Stimulated activated CD4-positive, alpha-beta T cell treated with anti-CD3 and anti-CD28 coated beads, Interleukin-2, amount 100 ng/mL, for 24 hours (primary cell): ENCODE measurements around the gene CASP8AP2.
"Not testable (repeated sequence)": the region's sequence is repeated elsewhere in the genome, so short reads cannot be mapped to it uniquely, and the experiment has no call there.

Source experiments
- DNase-seq, 2 donors: peaks; one replicate each; pipeline ENCODE4 v3.0.0-alpha.2; 2020

Gene CASP8AP2

GRCh38 chr6:89826029-89826528 lies 3.6 kb upstream of the CASP8AP2 start:
- no peak for DNase-seq

- DNase-seq: not testable (repeated sequence)
Observed at GRCh38 chr6:89828475-89828987, 1.1 kb upstream of the CASP8AP2 start.

GRCh38 chr6:89828988-89829471 lies 650 bp upstream of the CASP8AP2 start:
- DNase-seq: peak; percentile 16 to 21

- DNase-seq: no peak
Observed at GRCh38 chr6:89830170-89830809, 610 bp downstream of the CASP8AP2 start.

- DNase-seq: peak; percentile 40 to 43
Observed at GRCh38 chr6:89834884-89835792, 5.5 kb downstream of the CASP8AP2 start.

GRCh38 chr6:89836639-89837222 lies 7.1 kb downstream of the CASP8AP2 start:
- DNase-seq: no peak

GRCh38 chr6:89840538-89840937 lies 10.9 kb downstream of the CASP8AP2 start:
- DNase-seq: no peak

GRCh38 chr6:89842228-89842627 lies 12.5 kb downstream of the CASP8AP2 start:
- no peak for DNase-seq

- DNase-seq: no peak
Observed at GRCh38 chr6:89843070-89843469, 13.4 kb downstream of the CASP8AP2 start.

GRCh38 chr6:89847513-89847912 lies 17.8 kb downstream of the CASP8AP2 start:
- not testable (repeated sequence) for DNase-seq

- no peak for DNase-seq
Observed at GRCh38 chr6:89853068-89853467, 23.4 kb downstream of the CASP8AP2 start.

GRCh38 chr6:89858041-89858440 lies 28.4 kb downstream of the CASP8AP2 start:
- DNase-seq: no peak

GRCh38 chr6:89859744-89860143 lies 30.1 kb downstream of the CASP8AP2 start:
- no peak for DNase-seq

GRCh38 chr6:89862273-89862672 lies 32.6 kb downstream of the CASP8AP2 start:
- DNase-seq: no peak

- DNase-seq: no peak
Observed at GRCh38 chr6:89862698-89863097, 33.0 kb downstream of the CASP8AP2 start.

- no peak for DNase-seq
Observed at GRCh38 chr6:89866024-89866678, 36.5 kb downstream of the CASP8AP2 start.

GRCh38 chr6:89873721-89874120 lies 44.0 kb downstream of the CASP8AP2 start:
- DNase-seq: no peak

GRCh38 chr6:89874438-89874837 lies 44.8 kb downstream of the CASP8AP2 start:
- no peak for DNase-seq

- no peak for DNase-seq
Observed at GRCh38 chr6:89886378-89887120, 56.9 kb downstream of the CASP8AP2 start.

GRCh38 chr6:89887452-89888137 lies 57.9 kb downstream of the CASP8AP2 start:
- peak in 1 of 2 donors; percentile 10 for DNase-seq

- DNase-seq: no peak
Observed at GRCh38 chr6:89888138-89888514, 58.4 kb downstream of the CASP8AP2 start.
